GM18526 (cell line): ENCODE measurements around the gene RAB7B.

Source experiments
- POLR2A ChIP-seq: IDR thresholded peaks from 3 replicates; pipeline ENCODE4 v1.6.1; 2011; ENCODE audit not compliant: insufficient read length; ENCODE audit errors: extremely low read depth

The RAB7B gene

DNA sequence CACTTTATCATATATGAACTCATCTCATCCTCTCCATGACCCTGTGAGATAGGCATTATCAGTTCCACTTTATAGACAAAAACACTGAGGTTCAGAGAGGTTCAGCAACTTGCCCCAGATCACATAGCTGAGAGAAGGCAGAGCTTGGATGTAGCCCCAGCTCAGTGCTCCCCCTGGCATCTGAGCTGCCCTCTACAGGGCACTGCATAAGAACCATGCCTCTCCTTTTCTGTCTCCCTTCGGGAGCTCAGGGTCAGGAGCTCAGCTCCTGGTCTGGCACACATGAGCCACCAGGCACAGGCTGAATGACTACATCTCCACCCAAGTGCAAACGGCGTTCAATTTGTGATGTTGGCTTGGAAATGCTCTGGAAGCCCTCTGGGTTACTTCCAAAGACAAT is 16.9 kb downstream of the RAB7B start:
- TF ChIP-seq POLR2A: no peak

GRCh38 chr1:205985330-205986005 is 17.7 kb downstream of the RAB7B start:
- no peak for TF ChIP-seq POLR2A

DNA sequence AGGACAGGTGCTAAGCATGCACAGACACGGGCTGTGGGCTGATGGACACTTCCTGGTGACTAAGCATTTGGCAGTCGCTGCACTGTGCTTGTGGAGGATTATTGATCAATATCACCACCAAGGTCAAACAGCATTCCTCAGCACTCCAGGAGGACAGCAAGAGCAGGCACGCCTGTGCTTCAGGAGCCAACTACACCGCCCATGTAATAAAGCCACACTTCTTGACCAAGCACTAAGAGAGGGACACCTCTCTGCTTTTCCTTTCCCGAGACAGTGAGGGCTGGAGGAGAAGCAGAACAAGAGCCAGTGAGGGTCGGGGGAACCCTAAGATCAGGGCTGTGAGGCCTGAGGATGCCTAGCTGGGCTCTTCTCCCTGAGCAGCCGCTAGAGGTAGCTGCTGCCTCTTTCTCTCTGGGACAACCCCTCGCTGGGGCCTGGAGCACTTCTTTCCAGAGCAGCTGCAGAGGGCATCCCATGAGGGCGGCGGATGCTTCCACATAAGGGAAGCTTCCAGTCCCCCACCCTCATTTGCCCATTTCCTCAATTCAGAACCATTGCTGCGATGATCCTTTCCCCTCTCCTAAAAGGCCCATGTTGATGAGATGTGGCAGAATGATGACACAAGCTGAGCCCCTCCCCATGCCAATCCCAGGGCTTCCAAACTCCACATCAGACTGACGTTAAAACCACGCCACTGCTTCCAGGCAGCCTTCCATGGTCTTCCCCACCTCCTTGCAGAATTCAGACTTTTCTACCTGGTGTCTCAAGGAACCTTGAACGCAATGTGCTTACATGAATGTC is 19.1 kb downstream of the RAB7B start:
- no peak for TF ChIP-seq POLR2A

GRCh38 chr1:205981257-205981656 is 21.9 kb downstream of the RAB7B start:
- no peak for TF ChIP-seq POLR2A

- TF ChIP-seq POLR2A: no peak
Observed at GRCh38 chr1:205980237-205980870, 22.8 kb downstream of the RAB7B start.

GRCh38 chr1:205979301-205979700 is 23.9 kb downstream of the RAB7B start:
- no peak for TF ChIP-seq POLR2A

DNA sequence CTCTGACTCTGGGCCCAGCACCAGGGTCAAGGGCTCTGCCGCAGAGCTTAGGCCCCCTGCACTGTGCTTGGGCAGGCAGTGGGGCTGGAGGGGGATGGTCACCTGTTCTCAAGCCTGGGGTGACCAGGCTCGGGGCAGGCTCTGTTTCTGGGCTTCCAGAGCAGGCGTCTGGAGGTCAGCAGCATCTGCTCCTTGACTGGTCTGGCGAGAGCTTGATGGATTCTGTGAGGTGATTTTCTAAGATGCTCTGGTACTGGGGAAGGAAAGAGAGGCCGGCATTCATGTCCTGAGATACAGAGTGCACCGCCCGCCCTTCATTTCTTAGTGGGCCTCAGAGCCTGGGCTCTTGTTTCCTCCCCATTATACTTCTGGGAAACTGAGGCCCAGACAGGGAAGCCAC is 24.5 kb downstream of the RAB7B start:
- no peak for TF ChIP-seq POLR2A

GRCh38 chr1:205977402-205978014 is 25.7 kb downstream of the RAB7B start:
- TF ChIP-seq POLR2A: no peak

GRCh38 chr1:205976708-205977401 is 26.3 kb downstream of the RAB7B start:
- TF ChIP-seq POLR2A: no peak

GRCh38 chr1:205976036-205976435 is 27.2 kb downstream of the RAB7B start:
- TF ChIP-seq POLR2A: no peak

DNA sequence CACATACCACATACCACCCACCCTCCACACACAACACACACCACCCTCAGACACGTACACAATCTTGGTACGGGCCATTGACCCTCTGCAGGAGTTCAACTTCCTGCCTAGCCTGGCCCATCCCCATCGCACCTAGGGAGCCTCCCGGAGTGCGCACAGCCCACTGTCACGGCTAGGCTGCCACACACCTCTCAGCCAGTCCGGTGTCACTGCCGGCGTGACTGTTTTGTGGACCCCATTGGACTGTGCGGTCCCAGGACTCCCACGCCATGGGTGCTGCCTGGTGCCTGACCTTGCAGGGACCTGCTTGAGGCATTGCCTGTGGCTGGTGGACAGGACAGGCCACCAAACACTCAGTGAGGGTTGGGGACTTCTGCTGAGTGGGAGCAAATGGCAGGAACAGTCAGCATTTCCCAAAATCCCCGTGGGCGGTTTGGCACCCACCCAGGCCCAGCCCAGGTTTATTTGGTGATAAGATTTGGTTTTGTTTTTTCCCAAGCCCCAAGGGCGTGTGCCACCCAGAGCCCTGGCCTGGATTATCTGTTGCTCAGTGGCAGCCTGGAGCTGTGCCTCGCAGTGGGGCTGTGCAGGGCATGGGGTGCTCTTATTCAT is 27.7 kb downstream of the RAB7B start:
- no peak for TF ChIP-seq POLR2A

DNA sequence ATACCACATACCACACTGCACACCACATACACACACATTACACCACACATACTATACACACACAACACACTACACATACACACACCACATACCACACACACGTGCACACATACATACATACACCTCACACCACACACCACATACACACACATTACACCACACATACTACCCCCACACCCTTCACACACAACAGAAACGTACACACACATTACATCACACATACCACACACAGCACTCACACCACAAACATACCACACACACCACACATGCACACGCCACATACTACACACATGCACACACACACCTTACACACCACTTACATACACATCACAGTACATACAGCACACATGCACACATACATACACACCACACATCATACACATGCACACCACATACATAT is 28.5 kb downstream of the RAB7B start:
- TF ChIP-seq POLR2A: no peak

DNA sequence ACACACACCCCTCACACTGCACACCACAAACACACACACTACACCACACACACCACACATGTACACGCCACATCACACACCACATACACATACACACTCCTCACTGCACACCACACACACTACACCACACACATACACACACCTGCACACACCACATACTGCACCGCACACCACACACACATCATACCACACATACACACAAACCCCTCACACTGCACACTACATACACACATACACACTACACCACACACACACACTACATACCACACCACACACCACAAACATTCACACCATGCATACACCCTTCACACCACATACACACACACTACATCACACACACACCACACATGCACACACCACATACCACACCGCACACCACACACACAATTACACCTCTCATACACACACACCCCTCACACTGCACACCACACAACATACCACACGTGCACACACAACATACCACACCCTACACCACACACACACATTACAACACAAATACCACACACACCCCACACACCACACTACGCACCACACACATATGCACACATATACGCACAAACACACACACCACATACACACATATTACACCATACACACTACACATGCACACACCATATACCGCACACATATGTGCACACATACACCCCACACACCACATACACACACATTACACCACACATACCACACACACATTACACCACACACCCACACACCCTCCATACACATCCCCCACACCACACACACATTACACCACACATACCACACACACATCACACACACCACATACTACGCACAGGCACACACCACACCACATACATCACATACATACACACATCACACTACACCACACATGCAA is 29.6 kb downstream of the RAB7B start:
- TF ChIP-seq POLR2A: no peak
